ENCODE results near the gene SDSL. TPM values are rescaled to one million over a fixed set of nuclear protein-coding genes. Genes with fewer than 3 reads are reported as not detected.

The SDSL gene
- polyA plus RNA-seq, 3 donors, result 4.6 to 10.0 (median 6.5) TPM

DNA sequence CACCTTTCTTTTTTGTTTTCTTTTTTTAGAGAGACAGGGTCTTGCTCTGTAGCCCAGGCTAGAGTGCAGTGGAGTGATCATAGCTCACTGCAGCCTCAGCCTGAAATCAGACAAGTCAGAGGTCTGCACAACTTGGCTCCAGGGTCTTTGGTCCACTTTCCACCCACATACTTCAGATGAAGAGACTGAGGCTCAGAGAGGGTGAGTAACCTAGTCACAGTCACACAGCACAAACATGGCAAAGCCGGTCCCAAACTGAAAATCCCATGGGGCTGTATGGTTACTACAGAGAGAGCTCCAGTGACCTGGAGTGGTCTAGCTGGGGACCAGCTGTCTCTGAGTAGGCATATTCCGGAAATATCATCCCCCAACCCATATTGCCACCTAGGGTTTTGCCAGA is 30.3 kb downstream of the SDSL start:
- H3K27ac Mint-ChIP-seq, result no peak overlapping the region
- intact Hi-C loops (cut with micrococcal nuclease), result no loop called here
- peaks cover 23 to 48% (median 27%) of the 10 kb centered on the region in 3 donors for H3K27me3 Mint-ChIP-seq (ENCODE audit: low read depth in 3 of 3)
- H3K4me1 Mint-ChIP-seq, result peaks cover 6% of the 10 kb centered on the region
- DNase-seq, result no peak
- H3K36me3 ChIP-seq (replicated peaks in 1 of 2; ENCODE audit: control insufficient read depth in 1 of 2, insufficient read depth in 2 of 2, low read length in 2 of 2), result no peaks in the 10 kb centered on the region
- TF ChIP-seq, protein P1, sequence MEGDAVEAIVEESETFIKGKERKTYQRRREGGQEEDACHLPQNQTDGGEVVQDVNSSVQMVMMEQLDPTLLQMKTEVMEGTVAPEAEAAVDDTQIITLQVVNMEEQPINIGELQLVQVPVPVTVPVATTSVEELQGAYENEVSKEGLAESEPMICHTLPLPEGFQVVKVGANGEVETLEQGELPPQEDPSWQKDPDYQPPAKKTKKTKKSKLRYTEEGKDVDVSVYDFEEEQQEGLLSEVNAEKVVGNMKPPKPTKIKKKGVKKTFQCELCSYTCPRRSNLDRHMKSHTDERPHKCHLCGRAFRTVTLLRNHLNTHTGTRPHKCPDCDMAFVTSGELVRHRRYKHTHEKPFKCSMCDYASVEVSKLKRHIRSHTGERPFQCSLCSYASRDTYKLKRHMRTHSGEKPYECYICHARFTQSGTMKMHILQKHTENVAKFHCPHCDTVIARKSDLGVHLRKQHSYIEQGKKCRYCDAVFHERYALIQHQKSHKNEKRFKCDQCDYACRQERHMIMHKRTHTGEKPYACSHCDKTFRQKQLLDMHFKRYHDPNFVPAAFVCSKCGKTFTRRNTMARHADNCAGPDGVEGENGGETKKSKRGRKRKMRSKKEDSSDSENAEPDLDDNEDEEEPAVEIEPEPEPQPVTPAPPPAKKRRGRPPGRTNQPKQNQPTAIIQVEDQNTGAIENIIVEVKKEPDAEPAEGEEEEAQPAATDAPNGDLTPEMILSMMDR (IDR thresholded peaks at IDR 0.05), result no peak
- H3K4me1 ChIP-seq (ENCODE audit: control insufficient read depth in 1 of 2, insufficient read depth in 2 of 2, low read length in 2 of 2), result no peaks in the 10 kb centered on the region
- no CpG with 5 or more reads among the region's 2 CpGs for WGBS (ENCODE audit: insufficient coverage)
- no peaks in the 10 kb centered on the region for H3K36me3 Mint-ChIP-seq
- H3K4me3 ChIP-seq (replicated peaks in 1 of 3; ENCODE audit: low read depth in 2 of 3, low read length in 3 of 3), result no peak overlapping the region
- H3K9me3 Mint-ChIP-seq, result no peaks in the 10 kb centered on the region
- H3K9ac ChIP-seq (ENCODE audit: insufficient read depth, low read length, poor library complexity, severe bottlenecking), result no peak overlapping the region
- H3K27me3 ChIP-seq (ENCODE audit: control insufficient read depth in 2 of 2, insufficient read depth in 2 of 2, low read length in 2 of 2), result peaks cover 0 to 5% of the 10 kb centered on the region in 2 donors
- no peak overlapping the region for H3K4me3 Mint-ChIP-seq
- H3K9me3 ChIP-seq (replicated peaks in 1 of 2; ENCODE audit: control insufficient read depth in 1 of 2, insufficient read depth in 1 of 2, low read length in 2 of 2), result no peaks in the 10 kb centered on the region
- no peak overlapping the region for H3K27ac ChIP-seq (ENCODE audit: low read depth in 1 of 2, low read length in 2 of 2)
- H4K20me1 ChIP-seq (ENCODE audit: insufficient read depth, low read length), result no peaks in the 10 kb centered on the region
- H3K4me2 ChIP-seq (replicated peaks; ENCODE audit: extremely low read depth, low read length, poor library complexity, severe bottlenecking), result no peak overlapping the region
- H2AFZ ChIP-seq (ENCODE audit: insufficient read depth, low read depth, low read length, poor library complexity, severe bottlenecking), result no peak overlapping the region
- no peaks in the 10 kb centered on the region for H3K79me2 ChIP-seq (ENCODE audit: insufficient read depth, low read length)

DNA sequence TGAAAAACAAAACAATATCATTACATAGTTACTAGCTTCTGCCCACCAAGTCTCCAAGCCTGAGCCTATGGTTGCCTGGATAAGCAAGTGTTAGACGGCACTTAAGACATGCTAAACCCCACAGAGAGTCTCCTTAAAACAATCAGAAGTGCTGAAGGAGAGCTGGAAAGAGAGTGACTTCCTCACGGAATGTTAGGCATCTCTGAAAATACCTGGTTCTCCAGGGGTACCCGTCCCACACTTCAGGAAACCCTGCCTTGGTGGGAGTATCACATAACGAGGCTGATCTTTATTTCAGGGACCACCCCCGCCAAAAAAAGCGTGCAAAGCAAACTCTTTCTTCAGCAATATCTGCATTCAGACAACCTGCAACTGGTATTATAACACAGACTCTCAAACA is 31.1 kb downstream of the SDSL start:
- Mint-ChIP-seq H3K4me1 (peaks cover 5% of the 10 kb centered on the region), H3K27ac (no peak overlapping the region), H3K4me3 (no peak overlapping the region), H3K36me3 (no peaks in the 10 kb centered on the region), H3K27me3 (ENCODE audit: low read depth in 3 of 3) (peaks cover 21 to 51% (median 22%) of the 10 kb centered on the region in 3 donors), H3K9me3 (no peaks in the 10 kb centered on the region)
- H4K20me1 ChIP-seq (ENCODE audit: insufficient read depth, low read length), result no peaks in the 10 kb centered on the region
- H3K27me3 ChIP-seq (ENCODE audit: control insufficient read depth in 2 of 2, insufficient read depth in 2 of 2, low read length in 2 of 2), result peaks cover 0 to 5% of the 10 kb centered on the region in 2 donors
- no peak overlapping the region for H3K9ac ChIP-seq (ENCODE audit: insufficient read depth, low read length, poor library complexity, severe bottlenecking)
- no peaks in the 10 kb centered on the region for H3K36me3 ChIP-seq (replicated peaks in 1 of 2; ENCODE audit: control insufficient read depth in 1 of 2, insufficient read depth in 2 of 2, low read length in 2 of 2)
- no peaks in the 10 kb centered on the region for H3K4me1 ChIP-seq (ENCODE audit: control insufficient read depth in 1 of 2, insufficient read depth in 2 of 2, low read length in 2 of 2)
- H3K4me2 ChIP-seq (replicated peaks; ENCODE audit: extremely low read depth, low read length, poor library complexity, severe bottlenecking), result no peak overlapping the region
- intact Hi-C loops (cut with micrococcal nuclease), result no loop called here
- TF ChIP-seq, protein P1 (IDR thresholded peaks at IDR 0.05), result no peak
- no peaks in the 10 kb centered on the region for H3K79me2 ChIP-seq (ENCODE audit: insufficient read depth, low read length)
- H3K27ac ChIP-seq (ENCODE audit: low read depth in 1 of 2, low read length in 2 of 2), result no peak overlapping the region
- 56% methylated on average over 5 of the region's 6 CpGs for WGBS (ENCODE audit: insufficient coverage)
- no peak overlapping the region for H3K4me3 ChIP-seq (replicated peaks in 1 of 3; ENCODE audit: low read depth in 2 of 3, low read length in 3 of 3)
- DNase-seq, result no peak
- H2AFZ ChIP-seq (ENCODE audit: insufficient read depth, low read depth, low read length, poor library complexity, severe bottlenecking), result no peak overlapping the region
- no peaks in the 10 kb centered on the region for H3K9me3 ChIP-seq (replicated peaks in 1 of 2; ENCODE audit: control insufficient read depth in 1 of 2, insufficient read depth in 1 of 2, low read length in 2 of 2)

Measured in CD14-positive monocyte (primary cell).